Activated naive CD8-positive, alpha-beta T cell (primary cell): ENCODE measurements around the gene SEC24B.
A peak's percentile ranks its signal among the peaks of the same experiment; 100 is the strongest.
"Not testable (repeated sequence)": the region's sequence is repeated elsewhere in the genome, so short reads cannot be mapped to it uniquely, and the experiment has no call there.

Experiments used
- H3K27ac Mint-ChIP-seq: one replicate; pipeline ENCODE4 v1.8.0; 2021; ENCODE audit warnings: mixed read lengths
- H3K27me3 Mint-ChIP-seq: one replicate; pipeline ENCODE4 v1.8.0; 2021; ENCODE audit warnings: mixed read lengths
- H3K36me3 Mint-ChIP-seq: one replicate; pipeline ENCODE4 v1.8.0; 2021; ENCODE audit warnings: mixed read lengths
- H3K4me1 Mint-ChIP-seq: one replicate; pipeline ENCODE4 v1.8.0; 2021; ENCODE audit warnings: low read depth, mixed read lengths
- H3K4me3 Mint-ChIP-seq: one replicate; pipeline ENCODE4 v1.8.0; 2021; ENCODE audit warnings: mild to moderate bottlenecking, mixed read lengths
- H3K9me3 Mint-ChIP-seq: one replicate; pipeline ENCODE4 v1.8.0; 2021; ENCODE audit warnings: low read depth, mixed read lengths

Gene SEC24B

GRCh38 chr4:109447278-109447677 is 13.7 kb downstream of the SEC24B start:
- Mint-ChIP-seq H3K27ac (no peak overlapping the region), H3K36me3 (peaks cover 28% of the 10 kb centered on the region), H3K27me3 (no peaks in the 10 kb centered on the region), H3K4me1 (peaks cover 64% of the 10 kb centered on the region), H3K9me3 (no peaks in the 10 kb centered on the region), H3K4me3 (no peak overlapping the region)

- Mint-ChIP-seq H3K27me3 (no peaks in the 10 kb centered on the region), H3K4me1 (peaks cover 58% of the 10 kb centered on the region), H3K36me3 (peaks cover 29% of the 10 kb centered on the region), H3K9me3 (no peaks in the 10 kb centered on the region), H3K4me3 (no peak overlapping the region), H3K27ac (no peak overlapping the region)
These were observed 18.1 kb downstream of the SEC24B start for GRCh38 chr4:109451544-109452273.

GRCh38 chr4:109453110-109453509 is 19.5 kb downstream of the SEC24B start:
- not testable (repeated sequence) for H3K27me3 Mint-ChIP-seq, H3K4me3 Mint-ChIP-seq, H3K9me3 Mint-ChIP-seq, H3K27ac Mint-ChIP-seq
- Mint-ChIP-seq H3K4me1 (peaks cover 52% of the 10 kb centered on the region), H3K36me3 (peaks cover 38% of the 10 kb centered on the region)

GRCh38 chr4:109462297-109462696 is 28.7 kb downstream of the SEC24B start:
- no peak overlapping the region for H3K27ac Mint-ChIP-seq
- H3K27me3 Mint-ChIP-seq: no peaks in the 10 kb centered on the region
- no peaks in the 10 kb centered on the region for H3K9me3 Mint-ChIP-seq
- peaks cover 26% of the 10 kb centered on the region for H3K36me3 Mint-ChIP-seq
- peaks cover 38% of the 10 kb centered on the region for H3K4me1 Mint-ChIP-seq
- no peak overlapping the region for H3K4me3 Mint-ChIP-seq

GRCh38 chr4:109462802-109463201 is 29.2 kb downstream of the SEC24B start:
- H3K4me1 Mint-ChIP-seq: peaks cover 36% of the 10 kb centered on the region
- H3K36me3 Mint-ChIP-seq: peaks cover 23% of the 10 kb centered on the region
- H3K27ac Mint-ChIP-seq: no peak overlapping the region
- no peaks in the 10 kb centered on the region for H3K9me3 Mint-ChIP-seq
- H3K27me3 Mint-ChIP-seq: no peaks in the 10 kb centered on the region
- no peak overlapping the region for H3K4me3 Mint-ChIP-seq

- peaks cover 20% of the 10 kb centered on the region for H3K36me3 Mint-ChIP-seq
- H3K27me3 Mint-ChIP-seq: no peaks in the 10 kb centered on the region
- H3K4me1 Mint-ChIP-seq: peaks cover 35% of the 10 kb centered on the region
- no peaks in the 10 kb centered on the region for H3K9me3 Mint-ChIP-seq
- no peak overlapping the region for H3K4me3 Mint-ChIP-seq
- H3K27ac Mint-ChIP-seq: no peak overlapping the region
These were observed 31.5 kb downstream of the SEC24B start for GRCh38 chr4:109465069-109465468.

GRCh38 chr4:109469915-109470314 is 36.3 kb downstream of the SEC24B start:
- Mint-ChIP-seq H3K36me3 (peaks cover 16% of the 10 kb centered on the region), H3K27ac (no peak overlapping the region), H3K27me3 (no peaks in the 10 kb centered on the region), H3K4me3 (no peak overlapping the region), H3K4me1 (peaks cover 54% of the 10 kb centered on the region), H3K9me3 (no peaks in the 10 kb centered on the region)

- Mint-ChIP-seq H3K9me3 (no peaks in the 10 kb centered on the region), H3K27ac (peak overlapping the region; percentile 25), H3K4me3 (no peak overlapping the region), H3K4me1 (peaks cover 55% of the 10 kb centered on the region), H3K36me3 (peaks cover 13% of the 10 kb centered on the region), H3K27me3 (no peaks in the 10 kb centered on the region)
These were observed 38.7 kb downstream of the SEC24B start for GRCh38 chr4:109472343-109472761.

GRCh38 chr4:109473824-109474223 is 40.2 kb downstream of the SEC24B start:
- H3K9me3 Mint-ChIP-seq: no peaks in the 10 kb centered on the region
- H3K4me1 Mint-ChIP-seq: peaks cover 51% of the 10 kb centered on the region
- no peak overlapping the region for H3K4me3 Mint-ChIP-seq
- H3K27me3 Mint-ChIP-seq: no peaks in the 10 kb centered on the region
- H3K36me3 Mint-ChIP-seq: peaks cover 13% of the 10 kb centered on the region
- H3K27ac Mint-ChIP-seq: peak overlapping the region; percentile 81

GRCh38 chr4:109486007-109486406 is 52.4 kb downstream of the SEC24B start:
- Mint-ChIP-seq H3K27me3 (no peaks in the 10 kb centered on the region), H3K27ac (no peak overlapping the region), H3K4me3 (no peak overlapping the region), H3K36me3 (peaks cover 18% of the 10 kb centered on the region), H3K4me1 (peaks cover 31% of the 10 kb centered on the region), H3K9me3 (no peaks in the 10 kb centered on the region)

GRCh38 chr4:109494563-109494962 is 60.9 kb downstream of the SEC24B start:
- no peaks in the 10 kb centered on the region for H3K27me3 Mint-ChIP-seq
- H3K9me3 Mint-ChIP-seq: no peaks in the 10 kb centered on the region
- peaks cover 7% of the 10 kb centered on the region for H3K4me1 Mint-ChIP-seq
- H3K36me3 Mint-ChIP-seq: peaks cover 15% of the 10 kb centered on the region
- no peak overlapping the region for H3K4me3 Mint-ChIP-seq
- no peak overlapping the region for H3K27ac Mint-ChIP-seq

GRCh38 chr4:109495514-109495913 is 61.9 kb downstream of the SEC24B start:
- H3K27me3 Mint-ChIP-seq: no peaks in the 10 kb centered on the region
- no peak overlapping the region for H3K4me3 Mint-ChIP-seq
- H3K36me3 Mint-ChIP-seq: peaks cover 15% of the 10 kb centered on the region
- peak overlapping the region; percentile 5 for H3K27ac Mint-ChIP-seq
- no peaks in the 10 kb centered on the region for H3K9me3 Mint-ChIP-seq
- H3K4me1 Mint-ChIP-seq: peaks cover 6% of the 10 kb centered on the region

GRCh38 chr4:109496875-109497274 is 63.3 kb downstream of the SEC24B start:
- no peak overlapping the region for H3K4me3 Mint-ChIP-seq
- no peak overlapping the region for H3K27ac Mint-ChIP-seq
- peaks cover 17% of the 10 kb centered on the region for H3K36me3 Mint-ChIP-seq
- peaks cover 3% of the 10 kb centered on the region for H3K4me1 Mint-ChIP-seq
- no peaks in the 10 kb centered on the region for H3K27me3 Mint-ChIP-seq
- no peaks in the 10 kb centered on the region for H3K9me3 Mint-ChIP-seq

GRCh38 chr4:109497511-109497910 is 63.9 kb downstream of the SEC24B start:
- Mint-ChIP-seq H3K36me3 (peaks cover 19% of the 10 kb centered on the region), H3K4me1 (peaks cover 2% of the 10 kb centered on the region), H3K9me3 (no peaks in the 10 kb centered on the region), H3K4me3 (no peak overlapping the region), H3K27ac (no peak overlapping the region), H3K27me3 (no peaks in the 10 kb centered on the region)

GRCh38 chr4:109499513-109499912 is 65.9 kb downstream of the SEC24B start:
- H3K27ac Mint-ChIP-seq: no peak overlapping the region
- no peaks in the 10 kb centered on the region for H3K27me3 Mint-ChIP-seq
- no peak overlapping the region for H3K4me3 Mint-ChIP-seq
- no peaks in the 10 kb centered on the region for H3K9me3 Mint-ChIP-seq
- peaks cover 4% of the 10 kb centered on the region for H3K4me1 Mint-ChIP-seq
- H3K36me3 Mint-ChIP-seq: peaks cover 23% of the 10 kb centered on the region

GRCh38 chr4:109506890-109507289 is 73.3 kb downstream of the SEC24B start:
- Mint-ChIP-seq H3K36me3 (peaks cover 21% of the 10 kb centered on the region), H3K27ac (no peak overlapping the region), H3K27me3 (no peaks in the 10 kb centered on the region), H3K4me1 (peaks cover 2% of the 10 kb centered on the region), H3K4me3 (no peak overlapping the region), H3K9me3 (no peaks in the 10 kb centered on the region)
